DOHH2 (cell line): ENCODE data around the gene PRCD.

Experiments used
- CTCF ChIP-seq: fragments of 200-600 bp; sonication (generic); IDR thresholded peaks from one replicate; pipeline ENCODE4 v1.5.1; 2014; ENCODE audit warnings: antibody characterized with exemption, mild to moderate bottlenecking, low read depth, low read length; ENCODE audit not compliant: poor library complexity, severe bottlenecking
- EZH2phosphoT487 ChIP-seq: fragments of 200-600 bp; sonication (generic); IDR thresholded peaks from 2 replicates; pipeline ENCODE4 v1.6.1; 2017; ENCODE audit warnings: borderline replicate concordance, mild to moderate bottlenecking, antibody characterized with exemption, low read length, moderate library complexity, mixed read lengths

- TF ChIP-seq EZH2phosphoT487 (no peak), CTCF (no peak)
These were observed 22.0 kb downstream of the PRCD start for GRCh38 chr17:76561799-76562268.
